Measurements from ENCODE around the gene HMMR.
A peak's percentile ranks its signal among the peaks of the same experiment; 100 is the strongest.

Gene HMMR

GRCh38 chr5:163478126-163478981 lies 17.9 kb downstream of the HMMR start:
- no peaks in the 10 kb centered on the region for H3K27me3 ChIP-seq (ENCODE audit: control insufficient read depth in 2 of 2, insufficient read depth in 2 of 2, low read length in 2 of 2)

GRCh38 chr5:163478982-163479271 lies 18.5 kb downstream of the HMMR start:
- no peaks in the 10 kb centered on the region for H3K27me3 ChIP-seq (ENCODE audit: control insufficient read depth in 2 of 2, insufficient read depth in 2 of 2, low read length in 2 of 2)
- H3K27ac ChIP-seq (ENCODE audit: low read depth in 2 of 2, low read length in 2 of 2), result no peak overlapping the region
- H3K9me3 ChIP-seq (ENCODE audit: control insufficient read depth in 2 of 2, low read length in 2 of 2), result no peaks in the 10 kb centered on the region
- no peaks in the 10 kb centered on the region for H3K4me1 ChIP-seq (ENCODE audit: control insufficient read depth in 2 of 2, insufficient read depth in 2 of 2, low read length in 2 of 2)
- H3K9ac ChIP-seq (ENCODE audit: low read depth in 1 of 2, low read length in 2 of 2), result no peak overlapping the region
- H3K36me3 ChIP-seq (ENCODE audit: control insufficient read depth in 2 of 2, insufficient read depth in 2 of 2, low read length in 2 of 2), result peaks cover 0 to 6% of the 10 kb centered on the region in 2 donors
- H3K4me3 ChIP-seq (ENCODE audit: low read length in 2 of 2), result no peak overlapping the region

More at GRCh38 chr5:163478126-163478981, 17.9 kb downstream of the HMMR start:
- Histone ChIP-seq H3K4me1 (ENCODE audit: control insufficient read depth in 2 of 2, insufficient read depth in 2 of 2, low read length in 2 of 2) (no peaks in the 10 kb centered on the region), H3K4me3 (ENCODE audit: low read length in 2 of 2) (no peak overlapping the region), H3K27ac (ENCODE audit: low read depth in 2 of 2, low read length in 2 of 2) (no peak overlapping the region), H3K9me3 (ENCODE audit: control insufficient read depth in 2 of 2, low read length in 2 of 2) (no peaks in the 10 kb centered on the region), H3K9ac (ENCODE audit: low read depth in 1 of 2, low read length in 2 of 2) (no peak overlapping the region), H3K36me3 (ENCODE audit: control insufficient read depth in 2 of 2, insufficient read depth in 2 of 2, low read length in 2 of 2) (peaks cover 0 to 6% of the 10 kb centered on the region in 2 donors)

- Histone ChIP-seq H3K4me1 (ENCODE audit: control insufficient read depth in 2 of 2, insufficient read depth in 2 of 2, low read length in 2 of 2) (no peaks in the 10 kb centered on the region), H3K27me3 (ENCODE audit: control insufficient read depth in 2 of 2, insufficient read depth in 2 of 2, low read length in 2 of 2) (no peaks in the 10 kb centered on the region), H3K4me3 (ENCODE audit: low read length in 2 of 2) (no peak overlapping the region), H3K36me3 (ENCODE audit: control insufficient read depth in 2 of 2, insufficient read depth in 2 of 2, low read length in 2 of 2) (no peaks in the 10 kb centered on the region), H3K27ac (ENCODE audit: low read depth in 2 of 2, low read length in 2 of 2) (no peak overlapping the region), H3K9me3 (ENCODE audit: control insufficient read depth in 2 of 2, low read length in 2 of 2) (no peaks in the 10 kb centered on the region), H3K9ac (ENCODE audit: low read depth in 1 of 2, low read length in 2 of 2) (no peak overlapping the region)
Measured at GRCh38 chr5:163489055-163489744, 28.8 kb downstream of the HMMR start.

- Histone ChIP-seq H3K9me3 (ENCODE audit: control insufficient read depth in 2 of 2, low read length in 2 of 2) (no peaks in the 10 kb centered on the region), H3K4me1 (ENCODE audit: control insufficient read depth in 2 of 2, insufficient read depth in 2 of 2, low read length in 2 of 2) (no peaks in the 10 kb centered on the region), H3K27me3 (ENCODE audit: control insufficient read depth in 2 of 2, insufficient read depth in 2 of 2, low read length in 2 of 2) (no peaks in the 10 kb centered on the region), H3K4me3 (ENCODE audit: low read length in 2 of 2) (no peak overlapping the region), H3K36me3 (ENCODE audit: control insufficient read depth in 2 of 2, insufficient read depth in 2 of 2, low read length in 2 of 2) (no peaks in the 10 kb centered on the region), H3K27ac (ENCODE audit: low read depth in 2 of 2, low read length in 2 of 2) (no peak overlapping the region), H3K9ac (ENCODE audit: low read depth in 1 of 2, low read length in 2 of 2) (no peak overlapping the region)
Measured at GRCh38 chr5:163489745-163490075, 29.3 kb downstream of the HMMR start.

- no peak overlapping the region for H3K9ac ChIP-seq (ENCODE audit: low read depth in 1 of 2, low read length in 2 of 2)
- no peak overlapping the region for H3K27ac ChIP-seq (ENCODE audit: low read depth in 2 of 2, low read length in 2 of 2)
- H3K27me3 ChIP-seq (ENCODE audit: control insufficient read depth in 2 of 2, insufficient read depth in 2 of 2, low read length in 2 of 2), result no peaks in the 10 kb centered on the region
- no peak overlapping the region for H3K4me3 ChIP-seq (ENCODE audit: low read length in 2 of 2)
- no peaks in the 10 kb centered on the region for H3K9me3 ChIP-seq (ENCODE audit: control insufficient read depth in 2 of 2, low read length in 2 of 2)
- H3K36me3 ChIP-seq (ENCODE audit: control insufficient read depth in 2 of 2, insufficient read depth in 2 of 2, low read length in 2 of 2), result no peaks in the 10 kb centered on the region
- no peaks in the 10 kb centered on the region for H3K4me1 ChIP-seq (ENCODE audit: control insufficient read depth in 2 of 2, insufficient read depth in 2 of 2, low read length in 2 of 2)
Measured at GRCh38 chr5:163496286-163496685, 35.9 kb downstream of the HMMR start.

GRCh38 chr5:163497315-163497714 lies 36.9 kb downstream of the HMMR start:
- Histone ChIP-seq H3K27me3 (ENCODE audit: control insufficient read depth in 2 of 2, insufficient read depth in 2 of 2, low read length in 2 of 2) (no peaks in the 10 kb centered on the region), H3K4me1 (ENCODE audit: control insufficient read depth in 2 of 2, insufficient read depth in 2 of 2, low read length in 2 of 2) (no peaks in the 10 kb centered on the region), H3K4me3 (ENCODE audit: low read length in 2 of 2) (no peak overlapping the region), H3K9me3 (ENCODE audit: control insufficient read depth in 2 of 2, low read length in 2 of 2) (no peaks in the 10 kb centered on the region), H3K9ac (ENCODE audit: low read depth in 1 of 2, low read length in 2 of 2) (no peak overlapping the region), H3K36me3 (ENCODE audit: control insufficient read depth in 2 of 2, insufficient read depth in 2 of 2, low read length in 2 of 2) (no peaks in the 10 kb centered on the region), H3K27ac (ENCODE audit: low read depth in 2 of 2, low read length in 2 of 2) (no peak overlapping the region)

GRCh38 chr5:163498886-163499285 lies 38.5 kb downstream of the HMMR start:
- Histone ChIP-seq H3K9me3 (ENCODE audit: control insufficient read depth in 2 of 2, low read length in 2 of 2) (no peaks in the 10 kb centered on the region), H3K9ac (ENCODE audit: low read depth in 1 of 2, low read length in 2 of 2) (no peak overlapping the region), H3K27ac (ENCODE audit: low read depth in 2 of 2, low read length in 2 of 2) (no peak overlapping the region), H3K36me3 (ENCODE audit: control insufficient read depth in 2 of 2, insufficient read depth in 2 of 2, low read length in 2 of 2) (no peaks in the 10 kb centered on the region), H3K4me1 (ENCODE audit: control insufficient read depth in 2 of 2, insufficient read depth in 2 of 2, low read length in 2 of 2) (peaks cover 2 to 7% of the 10 kb centered on the region in 2 donors), H3K27me3 (ENCODE audit: control insufficient read depth in 2 of 2, insufficient read depth in 2 of 2, low read length in 2 of 2) (no peaks in the 10 kb centered on the region), H3K4me3 (ENCODE audit: low read length in 2 of 2) (no peak overlapping the region)

GRCh38 chr5:163502521-163502920 lies 42.1 kb downstream of the HMMR start:
- Histone ChIP-seq H3K4me3 (ENCODE audit: low read length in 2 of 2) (peak overlapping the region; percentile 98 to 99), H3K27me3 (ENCODE audit: control insufficient read depth in 2 of 2, insufficient read depth in 2 of 2, low read length in 2 of 2) (peaks cover 0 to 3% of the 10 kb centered on the region in 2 donors), H3K36me3 (ENCODE audit: control insufficient read depth in 2 of 2, insufficient read depth in 2 of 2, low read length in 2 of 2) (no peaks in the 10 kb centered on the region), H3K27ac (ENCODE audit: low read depth in 2 of 2, low read length in 2 of 2) (peak overlapping the region; percentile 99 to 100), H3K9ac (ENCODE audit: low read depth in 1 of 2, low read length in 2 of 2) (peak overlapping the region; percentile 98 to 99), H3K9me3 (ENCODE audit: control insufficient read depth in 2 of 2, low read length in 2 of 2) (no peaks in the 10 kb centered on the region), H3K4me1 (ENCODE audit: control insufficient read depth in 2 of 2, insufficient read depth in 2 of 2, low read length in 2 of 2) (peaks cover 18 to 20% of the 10 kb centered on the region in 2 donors)

- Histone ChIP-seq H3K4me3 (ENCODE audit: low read length in 2 of 2) (peak overlapping the region; percentile 98 to 99), H3K36me3 (ENCODE audit: control insufficient read depth in 2 of 2, insufficient read depth in 2 of 2, low read length in 2 of 2) (no peaks in the 10 kb centered on the region), H3K9me3 (ENCODE audit: control insufficient read depth in 2 of 2, low read length in 2 of 2) (no peaks in the 10 kb centered on the region), H3K27me3 (ENCODE audit: control insufficient read depth in 2 of 2, insufficient read depth in 2 of 2, low read length in 2 of 2) (peaks cover 0 to 3% of the 10 kb centered on the region in 2 donors), H3K9ac (ENCODE audit: low read depth in 1 of 2, low read length in 2 of 2) (peak overlapping the region; percentile 98 to 99), H3K27ac (ENCODE audit: low read depth in 2 of 2, low read length in 2 of 2) (peak overlapping the region; percentile 99 to 100), H3K4me1 (ENCODE audit: control insufficient read depth in 2 of 2, insufficient read depth in 2 of 2, low read length in 2 of 2) (peaks cover 25 to 27% of the 10 kb centered on the region in 2 donors)
Measured at GRCh38 chr5:163503106-163504078, 43.0 kb downstream of the HMMR start.
